Measurements from ENCODE around the gene ANKMY2.
A peak's percentile ranks its signal among the peaks of the same experiment; 100 is the strongest.

The ANKMY2 gene

GRCh38 chr7:16649196-16649595 lies 3.6 kb upstream of the ANKMY2 start:
- H3K9me2 ChIP-seq (replicated peaks; ENCODE audit: insufficient read depth, low read length), result no peaks in the 10 kb centered on the region
- H2AFZ ChIP-seq (ENCODE audit: low read depth, low read length, severe bottlenecking), result no peak overlapping the region
- H4K20me1 ChIP-seq (ENCODE audit: low read depth, low read length), result peaks cover 50% of the 10 kb centered on the region
- TF ChIP-seq EZH2phosphoT487 (conservative IDR thresholded peaks at IDR 0.05; ENCODE audit: low read length) (no peak), CTCF (IDR thresholded peaks at IDR 0.05; ENCODE audit: insufficient read depth, low read length, poor library complexity, severe bottlenecking) (no peak)
- H3K27me3 ChIP-seq (ENCODE audit: low read length), result no peaks in the 10 kb centered on the region
- H3K4me2 ChIP-seq (ENCODE audit: low read depth, low read length, poor library complexity, severe bottlenecking), result peak overlapping the region; percentile 77
- no peak overlapping the region for H3K4me3 ChIP-seq (ENCODE audit: insufficient read depth, low read length, poor library complexity, severe bottlenecking)
- no peaks in the 10 kb centered on the region for H3K9me3 ChIP-seq (ENCODE audit: insufficient read depth, low read length)
- H3K27ac ChIP-seq (ENCODE audit: low read depth, low read length), result no peak overlapping the region
- 0 out of 2 replicates have a peak, but pooled peaks cover 7% of the 10 kb centered on the region for H3K36me3 ChIP-seq (ENCODE audit: low read length)
- H3F3A ChIP-seq (ENCODE audit: insufficient read depth), result no peaks in the 10 kb centered on the region
- no peak overlapping the region for H3K9ac ChIP-seq (ENCODE audit: low read length)
- peaks cover 78% of the 10 kb centered on the region for H3K79me2 ChIP-seq (ENCODE audit: insufficient read depth, low read length)

- H3K9ac ChIP-seq (ENCODE audit: low read length), result no peak overlapping the region
- no peaks in the 10 kb centered on the region for H3K27me3 ChIP-seq (ENCODE audit: low read length)
- H3K4me3 ChIP-seq (ENCODE audit: insufficient read depth, low read length, poor library complexity, severe bottlenecking), result no peak overlapping the region
- no peak overlapping the region for H2AFZ ChIP-seq (ENCODE audit: low read depth, low read length, severe bottlenecking)
- H3F3A ChIP-seq (ENCODE audit: insufficient read depth), result no peaks in the 10 kb centered on the region
- H3K27ac ChIP-seq (ENCODE audit: low read depth, low read length), result no peak overlapping the region
- H3K9me2 ChIP-seq (replicated peaks; ENCODE audit: insufficient read depth, low read length), result no peaks in the 10 kb centered on the region
- 0 out of 2 replicates have a peak, but pooled peaks cover 7% of the 10 kb centered on the region for H3K36me3 ChIP-seq (ENCODE audit: low read length)
- no peaks in the 10 kb centered on the region for H3K9me3 ChIP-seq (ENCODE audit: insufficient read depth, low read length)
- no peak for TF ChIP-seq CTCF (IDR thresholded peaks at IDR 0.05; ENCODE audit: insufficient read depth, low read length, poor library complexity, severe bottlenecking)
- TF ChIP-seq EZH2phosphoT487 (conservative IDR thresholded peaks at IDR 0.05; ENCODE audit: low read length), result no peak
- H3K4me2 ChIP-seq (ENCODE audit: low read depth, low read length, poor library complexity, severe bottlenecking), result peak overlapping the region; percentile 77
- peaks cover 50% of the 10 kb centered on the region for H4K20me1 ChIP-seq (ENCODE audit: low read depth, low read length)
- peaks cover 72% of the 10 kb centered on the region for H3K79me2 ChIP-seq (ENCODE audit: insufficient read depth, low read length)
These were observed 3.0 kb upstream of the ANKMY2 start for GRCh38 chr7:16648551-16648950.

GRCh38 chr7:16647435-16647960 lies 1.9 kb upstream of the ANKMY2 start:
- Histone ChIP-seq H3K9me2 (replicated peaks; ENCODE audit: insufficient read depth, low read length) (no peaks in the 10 kb centered on the region), H3K27me3 (ENCODE audit: low read length) (no peaks in the 10 kb centered on the region), H4K20me1 (ENCODE audit: low read depth, low read length) (peaks cover 50% of the 10 kb centered on the region), H3K36me3 (ENCODE audit: low read length) (0 out of 2 replicates have a peak, but pooled peaks cover 7% of the 10 kb centered on the region), H3F3A (ENCODE audit: insufficient read depth) (peaks cover 9% of the 10 kb centered on the region; the same call in 1 of the 2 replicates), H3K27ac (ENCODE audit: low read depth, low read length) (no peak overlapping the region), H3K9ac (ENCODE audit: low read length) (peak overlapping the region; percentile 66), H2AFZ (ENCODE audit: low read depth, low read length, severe bottlenecking) (no peak overlapping the region), H3K9me3 (ENCODE audit: insufficient read depth, low read length) (no peaks in the 10 kb centered on the region), H3K79me2 (ENCODE audit: insufficient read depth, low read length) (peaks cover 61% of the 10 kb centered on the region), H3K4me3 (ENCODE audit: insufficient read depth, low read length, poor library complexity, severe bottlenecking) (peak overlapping the region; percentile 91), H3K4me2 (ENCODE audit: low read depth, low read length, poor library complexity, severe bottlenecking) (peak overlapping the region; percentile 77)
- TF ChIP-seq EZH2phosphoT487 (conservative IDR thresholded peaks at IDR 0.05; ENCODE audit: low read length) (no peak), CTCF (IDR thresholded peaks at IDR 0.05; ENCODE audit: insufficient read depth, low read length, poor library complexity, severe bottlenecking) (no peak)
